ENCODE results near the gene PPP2R3B.

The PPP2R3B gene

GRCh38 chrX:347351-348117 lies 39.2 kb downstream of the PPP2R3B start:
- TF ChIP-seq POLR2AphosphoS5 (IDR thresholded peaks at IDR 0.05; ENCODE audit: low read depth, low read length), result no peak
- TF ChIP-seq SIN3A (IDR thresholded peaks at IDR 0.05; ENCODE audit: borderline replicate concordance, insufficient read depth, low read length), result no peak

DNA sequence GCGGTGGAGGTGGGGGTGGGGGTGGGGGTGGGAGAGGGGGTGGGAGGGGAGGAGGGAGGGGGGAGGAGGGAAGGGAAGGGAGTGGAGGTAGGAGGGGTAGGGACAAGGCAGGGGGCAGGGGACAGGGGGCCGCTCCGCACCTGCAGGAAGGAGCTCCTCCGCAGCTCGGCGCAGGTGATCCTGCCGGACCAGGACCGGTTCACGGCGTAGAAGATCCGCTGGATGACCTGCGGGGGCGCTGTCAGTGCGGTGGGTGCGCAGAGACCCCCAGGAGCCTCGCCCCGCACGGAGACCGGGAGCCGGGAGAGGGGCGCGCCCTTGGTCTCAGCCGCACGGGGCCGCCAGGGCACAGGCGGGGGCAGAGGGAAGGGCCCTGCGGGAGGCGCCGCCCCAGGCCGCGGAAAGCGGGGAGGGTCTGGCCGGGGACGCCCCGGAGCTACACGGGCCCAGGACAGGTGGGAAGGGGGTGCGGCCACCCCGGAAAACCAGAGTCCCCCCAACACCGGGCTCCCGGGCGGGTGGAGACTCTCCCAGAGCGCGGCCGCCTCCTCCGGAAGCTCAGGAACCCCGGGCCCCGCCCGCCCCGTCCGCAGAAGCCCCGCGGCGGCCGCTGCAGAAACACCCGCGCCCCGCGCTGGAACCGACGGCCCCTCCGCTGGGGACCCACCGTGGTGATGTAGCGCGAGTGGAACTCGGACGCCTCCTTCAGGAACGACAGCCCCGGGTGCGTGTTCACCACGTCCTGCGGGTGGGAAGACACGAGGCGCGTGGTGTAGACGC lies 40.5 kb downstream of the PPP2R3B start:
- TF ChIP-seq POLR2AphosphoS5 (IDR thresholded peaks at IDR 0.05; ENCODE audit: low read depth, low read length) (no peak), TAF1 (IDR thresholded peaks at IDR 0.05; ENCODE audit: borderline replicate concordance, insufficient read depth, low read length) (no peak), SIN3A (IDR thresholded peaks at IDR 0.05; ENCODE audit: borderline replicate concordance, insufficient read depth, low read length) (no peak), FOXP2 (optimal IDR thresholded peaks at IDR 0.05; ENCODE audit: borderline replicate concordance, extremely low read depth, extremely low read length, insufficient read depth) (no peak)
- TF ChIP-seq, protein P1, sequence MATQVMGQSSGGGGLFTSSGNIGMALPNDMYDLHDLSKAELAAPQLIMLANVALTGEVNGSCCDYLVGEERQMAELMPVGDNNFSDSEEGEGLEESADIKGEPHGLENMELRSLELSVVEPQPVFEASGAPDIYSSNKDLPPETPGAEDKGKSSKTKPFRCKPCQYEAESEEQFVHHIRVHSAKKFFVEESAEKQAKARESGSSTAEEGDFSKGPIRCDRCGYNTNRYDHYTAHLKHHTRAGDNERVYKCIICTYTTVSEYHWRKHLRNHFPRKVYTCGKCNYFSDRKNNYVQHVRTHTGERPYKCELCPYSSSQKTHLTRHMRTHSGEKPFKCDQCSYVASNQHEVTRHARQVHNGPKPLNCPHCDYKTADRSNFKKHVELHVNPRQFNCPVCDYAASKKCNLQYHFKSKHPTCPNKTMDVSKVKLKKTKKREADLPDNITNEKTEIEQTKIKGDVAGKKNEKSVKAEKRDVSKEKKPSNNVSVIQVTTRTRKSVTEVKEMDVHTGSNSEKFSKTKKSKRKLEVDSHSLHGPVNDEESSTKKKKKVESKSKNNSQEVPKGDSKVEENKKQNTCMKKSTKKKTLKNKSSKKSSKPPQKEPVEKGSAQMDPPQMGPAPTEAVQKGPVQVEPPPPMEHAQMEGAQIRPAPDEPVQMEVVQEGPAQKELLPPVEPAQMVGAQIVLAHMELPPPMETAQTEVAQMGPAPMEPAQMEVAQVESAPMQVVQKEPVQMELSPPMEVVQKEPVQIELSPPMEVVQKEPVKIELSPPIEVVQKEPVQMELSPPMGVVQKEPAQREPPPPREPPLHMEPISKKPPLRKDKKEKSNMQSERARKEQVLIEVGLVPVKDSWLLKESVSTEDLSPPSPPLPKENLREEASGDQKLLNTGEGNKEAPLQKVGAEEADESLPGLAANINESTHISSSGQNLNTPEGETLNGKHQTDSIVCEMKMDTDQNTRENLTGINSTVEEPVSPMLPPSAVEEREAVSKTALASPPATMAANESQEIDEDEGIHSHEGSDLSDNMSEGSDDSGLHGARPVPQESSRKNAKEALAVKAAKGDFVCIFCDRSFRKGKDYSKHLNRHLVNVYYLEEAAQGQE (IDR thresholded peaks at IDR 0.05; ENCODE audit: insufficient read depth in 1 of 2, low read depth in 2 of 2, low read length in 2 of 2), result no peak

GRCh38 chrX:345020-345925 lies 41.4 kb downstream of the PPP2R3B start:
- TF ChIP-seq POLR2AphosphoS5 (IDR thresholded peaks at IDR 0.05; ENCODE audit: low read depth, low read length), result no peak
- no peak for TF ChIP-seq TAF1 (IDR thresholded peaks at IDR 0.05; ENCODE audit: borderline replicate concordance, insufficient read depth, low read length)
- no peak for TF ChIP-seq FOXP2 (optimal IDR thresholded peaks at IDR 0.05; ENCODE audit: borderline replicate concordance, extremely low read depth, extremely low read length, insufficient read depth)
- TF ChIP-seq, protein P1 (IDR thresholded peaks at IDR 0.05; ENCODE audit: insufficient read depth in 1 of 2, low read depth in 2 of 2, low read length in 2 of 2), result no peak
- TF ChIP-seq SIN3A (IDR thresholded peaks at IDR 0.05; ENCODE audit: borderline replicate concordance, insufficient read depth, low read length), result no peak

GRCh38 chrX:344371-344901 lies 42.3 kb downstream of the PPP2R3B start:
- TF ChIP-seq, protein P1 (IDR thresholded peaks at IDR 0.05; ENCODE audit: insufficient read depth in 1 of 2, low read depth in 2 of 2, low read length in 2 of 2), result no peak
- TF ChIP-seq TAF1 (IDR thresholded peaks at IDR 0.05; ENCODE audit: borderline replicate concordance, insufficient read depth, low read length) (no peak), POLR2AphosphoS5 (IDR thresholded peaks at IDR 0.05; ENCODE audit: low read depth, low read length) (no peak), SIN3A (IDR thresholded peaks at IDR 0.05; ENCODE audit: borderline replicate concordance, insufficient read depth, low read length) (no peak)

- no peak for TF ChIP-seq TAF1 (IDR thresholded peaks at IDR 0.05; ENCODE audit: borderline replicate concordance, insufficient read depth, low read length)
- TF ChIP-seq, protein P1 (IDR thresholded peaks at IDR 0.05; ENCODE audit: insufficient read depth in 1 of 2, low read depth in 2 of 2, low read length in 2 of 2), result no peak
- no peak for TF ChIP-seq POLR2AphosphoS5 (IDR thresholded peaks at IDR 0.05; ENCODE audit: low read depth, low read length)
- TF ChIP-seq SIN3A (IDR thresholded peaks at IDR 0.05; ENCODE audit: borderline replicate concordance, insufficient read depth, low read length), result no peak
- TF ChIP-seq FOXP2 (optimal IDR thresholded peaks at IDR 0.05; ENCODE audit: borderline replicate concordance, extremely low read depth, extremely low read length, insufficient read depth), result no peak
Observed at GRCh38 chrX:341541-342101, 45.1 kb downstream of the PPP2R3B start.
